ENCODE measurements around the gene PRLHR.

Gene PRLHR

GRCh38 chr10:118546479-118546878 lies 49.0 kb downstream of the PRLHR start:
- peaks cover 3% of the 10 kb centered on the region for H3K27me3 ChIP-seq (ENCODE audit: insufficient read depth, poor library complexity, severe bottlenecking)

DNA sequence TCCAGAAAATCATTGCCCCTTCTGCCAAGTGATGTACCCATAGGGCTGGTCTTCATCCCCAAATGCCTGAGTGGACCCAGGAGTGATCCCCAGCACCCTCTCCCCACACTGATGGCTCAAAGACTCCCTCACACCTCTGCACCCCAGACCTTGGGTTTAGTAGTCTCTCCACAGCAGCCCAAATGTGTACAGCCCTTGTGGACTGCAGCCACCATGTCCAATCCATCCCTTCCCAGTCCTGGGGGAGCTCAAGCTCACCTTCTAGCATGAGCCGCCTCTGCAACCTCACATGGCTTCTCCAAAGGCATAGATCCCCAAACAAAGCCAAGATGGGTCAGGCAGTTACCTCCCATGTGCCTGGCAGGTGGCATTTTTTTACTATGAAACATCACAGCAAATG lies 50.1 kb downstream of the PRLHR start:
- no peak for TF ChIP-seq SPI1 (IDR thresholded peaks at IDR 0.05; ENCODE audit: borderline replicate concordance, low read depth)
- no peak for TF ChIP-seq POLR2AphosphoS5 (IDR thresholded peaks at IDR 0.05; ENCODE audit: low read depth)
- TF ChIP-seq REST (IDR thresholded peaks at IDR 0.05; ENCODE audit: insufficient replicate concordance, low read depth): no peak
- TF ChIP-seq, protein P1, sequence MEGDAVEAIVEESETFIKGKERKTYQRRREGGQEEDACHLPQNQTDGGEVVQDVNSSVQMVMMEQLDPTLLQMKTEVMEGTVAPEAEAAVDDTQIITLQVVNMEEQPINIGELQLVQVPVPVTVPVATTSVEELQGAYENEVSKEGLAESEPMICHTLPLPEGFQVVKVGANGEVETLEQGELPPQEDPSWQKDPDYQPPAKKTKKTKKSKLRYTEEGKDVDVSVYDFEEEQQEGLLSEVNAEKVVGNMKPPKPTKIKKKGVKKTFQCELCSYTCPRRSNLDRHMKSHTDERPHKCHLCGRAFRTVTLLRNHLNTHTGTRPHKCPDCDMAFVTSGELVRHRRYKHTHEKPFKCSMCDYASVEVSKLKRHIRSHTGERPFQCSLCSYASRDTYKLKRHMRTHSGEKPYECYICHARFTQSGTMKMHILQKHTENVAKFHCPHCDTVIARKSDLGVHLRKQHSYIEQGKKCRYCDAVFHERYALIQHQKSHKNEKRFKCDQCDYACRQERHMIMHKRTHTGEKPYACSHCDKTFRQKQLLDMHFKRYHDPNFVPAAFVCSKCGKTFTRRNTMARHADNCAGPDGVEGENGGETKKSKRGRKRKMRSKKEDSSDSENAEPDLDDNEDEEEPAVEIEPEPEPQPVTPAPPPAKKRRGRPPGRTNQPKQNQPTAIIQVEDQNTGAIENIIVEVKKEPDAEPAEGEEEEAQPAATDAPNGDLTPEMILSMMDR (IDR thresholded peaks at IDR 0.05; ENCODE audit: insufficient read depth, low read length): no peak
- H3K27me3 ChIP-seq (ENCODE audit: insufficient read depth, poor library complexity, severe bottlenecking): peaks cover 3% of the 10 kb centered on the region
- no peak overlapping the region for H3K4me3 ChIP-seq (replicated peaks; ENCODE audit: insufficient read depth, low read length)
- DNase-seq (ENCODE audit: low read depth in 1 of 2, low spot score in 1 of 2): no peak
- no peak overlapping the region for H3K27ac ChIP-seq (replicated peaks)

More at GRCh38 chr10:118546479-118546878, 49.0 kb downstream of the PRLHR start:
- Histone ChIP-seq H3K27ac (replicated peaks) (no peak overlapping the region), H3K4me3 (replicated peaks; ENCODE audit: insufficient read depth, low read length) (no peak overlapping the region)
- DNase-seq (ENCODE audit: low read depth in 1 of 2, low spot score in 1 of 2): no peak
- TF ChIP-seq SPI1 (IDR thresholded peaks at IDR 0.05; ENCODE audit: borderline replicate concordance, low read depth) (no peak), POLR2AphosphoS5 (IDR thresholded peaks at IDR 0.05; ENCODE audit: low read depth) (no peak), GABPA (IDR thresholded peaks at IDR 0.05; ENCODE audit: low read depth) (no peak), REST (IDR thresholded peaks at IDR 0.05; ENCODE audit: insufficient replicate concordance, low read depth) (no peak)
- TF ChIP-seq, protein P1 (IDR thresholded peaks at IDR 0.05; ENCODE audit: insufficient read depth, low read length): no peak

- no peak for DNase-seq (ENCODE audit: low read depth in 1 of 2, low spot score in 1 of 2)
- Histone ChIP-seq H3K4me3 (replicated peaks; ENCODE audit: insufficient read depth, low read length) (no peak overlapping the region), H3K27ac (replicated peaks) (no peak overlapping the region), H3K27me3 (ENCODE audit: insufficient read depth, poor library complexity, severe bottlenecking) (peaks cover 3% of the 10 kb centered on the region)
- TF ChIP-seq SPI1 (IDR thresholded peaks at IDR 0.05; ENCODE audit: borderline replicate concordance, low read depth) (no peak), REST (IDR thresholded peaks at IDR 0.05; ENCODE audit: insufficient replicate concordance, low read depth) (no peak), GABPA (IDR thresholded peaks at IDR 0.05; ENCODE audit: low read depth) (no peak), POLR2AphosphoS5 (IDR thresholded peaks at IDR 0.05; ENCODE audit: low read depth) (no peak)
- TF ChIP-seq, protein P1 (IDR thresholded peaks at IDR 0.05; ENCODE audit: insufficient read depth, low read length): no peak
Measured at GRCh38 chr10:118544401-118544948, 51.0 kb downstream of the PRLHR start.
